ENCODE measurements around the gene PDXDC1. TPM values are rescaled to one million over a fixed set of nuclear protein-coding genes. Genes with fewer than 3 reads are reported as not detected.
A peak's percentile ranks its signal among the peaks of the same experiment; 100 is the strongest.
"Not testable (repeated sequence)": the region's sequence is repeated elsewhere in the genome, so short reads cannot be mapped to it uniquely, and the experiment has no call there.

PDXDC1 gene
- total RNA-seq, 4 donors from 2014 or later, result 35.3 to 91.1 (median 63.0) TPM

DNA sequence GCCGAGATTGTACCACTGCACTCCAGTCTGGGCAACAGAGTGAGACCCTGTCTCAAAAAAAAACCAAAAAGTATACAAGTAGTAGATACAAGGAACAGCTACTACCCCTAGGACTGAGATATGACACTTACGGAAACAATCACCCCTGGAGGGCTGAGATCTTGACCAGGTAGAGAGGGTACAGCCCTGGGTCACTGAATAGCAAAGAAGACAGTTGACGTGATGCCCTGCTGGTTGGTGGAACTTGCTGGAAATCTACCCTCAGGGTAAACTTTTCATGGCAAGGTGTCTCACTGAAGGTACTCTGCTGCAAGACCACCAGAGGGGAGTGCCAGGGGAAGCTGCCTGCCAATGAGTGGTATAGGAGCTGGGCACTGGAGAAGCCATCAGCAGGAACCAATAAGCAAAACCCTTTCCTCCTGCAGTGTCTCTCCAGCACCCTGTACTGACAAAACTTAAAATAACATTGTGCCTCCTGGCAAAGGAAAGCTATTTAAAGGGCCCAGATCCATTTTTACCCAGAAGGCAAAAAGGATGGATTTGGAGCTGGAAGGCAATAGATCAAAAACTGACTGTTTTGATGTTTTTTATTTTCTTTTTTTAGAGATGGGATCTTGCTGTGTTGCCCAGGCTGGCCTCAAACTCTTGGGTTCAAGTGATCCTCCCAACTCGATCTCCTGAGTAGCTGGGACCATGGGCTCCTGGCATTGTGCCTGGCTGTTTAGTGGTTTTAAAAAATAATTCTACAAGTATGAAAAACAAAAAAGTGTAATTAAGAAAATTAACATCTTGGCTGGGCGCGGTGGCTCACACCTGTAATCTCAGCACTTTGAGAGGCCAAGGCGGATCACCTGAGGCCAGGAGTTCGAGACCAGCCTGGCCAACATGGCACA, 11.3 kb upstream of the PDXDC1 start:
- Histone ChIP-seq H3K36me3 (no peaks in the 10 kb centered on the region), H3K4me1 (no peaks in the 10 kb centered on the region), H3K9me3 (no peaks in the 10 kb centered on the region), H3K4me3 (no peak overlapping the region), H3K27me3 (no peaks in the 10 kb centered on the region), H3K27ac (no peak overlapping the region)
- no peak for DNase-seq
- no peak for TF ChIP-seq POLR2A (IDR thresholded peaks at IDR 0.05)
- TF ChIP-seq, protein P1, sequence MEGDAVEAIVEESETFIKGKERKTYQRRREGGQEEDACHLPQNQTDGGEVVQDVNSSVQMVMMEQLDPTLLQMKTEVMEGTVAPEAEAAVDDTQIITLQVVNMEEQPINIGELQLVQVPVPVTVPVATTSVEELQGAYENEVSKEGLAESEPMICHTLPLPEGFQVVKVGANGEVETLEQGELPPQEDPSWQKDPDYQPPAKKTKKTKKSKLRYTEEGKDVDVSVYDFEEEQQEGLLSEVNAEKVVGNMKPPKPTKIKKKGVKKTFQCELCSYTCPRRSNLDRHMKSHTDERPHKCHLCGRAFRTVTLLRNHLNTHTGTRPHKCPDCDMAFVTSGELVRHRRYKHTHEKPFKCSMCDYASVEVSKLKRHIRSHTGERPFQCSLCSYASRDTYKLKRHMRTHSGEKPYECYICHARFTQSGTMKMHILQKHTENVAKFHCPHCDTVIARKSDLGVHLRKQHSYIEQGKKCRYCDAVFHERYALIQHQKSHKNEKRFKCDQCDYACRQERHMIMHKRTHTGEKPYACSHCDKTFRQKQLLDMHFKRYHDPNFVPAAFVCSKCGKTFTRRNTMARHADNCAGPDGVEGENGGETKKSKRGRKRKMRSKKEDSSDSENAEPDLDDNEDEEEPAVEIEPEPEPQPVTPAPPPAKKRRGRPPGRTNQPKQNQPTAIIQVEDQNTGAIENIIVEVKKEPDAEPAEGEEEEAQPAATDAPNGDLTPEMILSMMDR (IDR thresholded peaks at IDR 0.05), result no peak
- intact Hi-C loops (cut with DNase I; ENCODE audit: low total_unique reads), result no loop called here

DNA sequence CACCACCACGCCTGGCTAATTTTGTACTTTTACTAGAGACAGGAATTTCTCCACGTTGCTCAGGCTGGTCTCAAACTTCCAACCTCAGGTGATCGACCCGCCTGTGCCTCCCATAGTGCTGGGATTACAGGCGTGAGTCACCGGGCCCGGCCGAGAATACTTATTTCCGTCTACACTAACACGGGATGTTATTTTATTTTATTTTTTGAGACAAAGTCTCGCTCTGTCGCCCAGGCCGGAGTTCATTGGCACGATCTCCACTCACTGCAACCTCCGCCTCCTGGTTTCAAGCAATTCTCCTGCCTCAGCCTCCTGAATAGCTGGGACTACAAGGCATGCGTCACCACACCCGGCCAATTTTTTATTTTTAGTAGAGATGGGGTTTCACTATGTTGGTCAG, 9.5 kb upstream of the PDXDC1 start:
- no peak for DNase-seq
- TF ChIP-seq, protein P1 (IDR thresholded peaks at IDR 0.05), result no peak
- no peak for TF ChIP-seq POLR2A (IDR thresholded peaks at IDR 0.05)
- H3K4me1 ChIP-seq, result no peaks in the 10 kb centered on the region
- intact Hi-C loops (cut with DNase I; ENCODE audit: low total_unique reads), result no loop called here
- H3K27ac ChIP-seq, result no peak overlapping the region
- H3K9me3 ChIP-seq, result no peaks in the 10 kb centered on the region
- H3K4me3 ChIP-seq, result no peak overlapping the region
- H3K27me3 ChIP-seq, result no peaks in the 10 kb centered on the region
- H3K36me3 ChIP-seq, result no peaks in the 10 kb centered on the region

DNA sequence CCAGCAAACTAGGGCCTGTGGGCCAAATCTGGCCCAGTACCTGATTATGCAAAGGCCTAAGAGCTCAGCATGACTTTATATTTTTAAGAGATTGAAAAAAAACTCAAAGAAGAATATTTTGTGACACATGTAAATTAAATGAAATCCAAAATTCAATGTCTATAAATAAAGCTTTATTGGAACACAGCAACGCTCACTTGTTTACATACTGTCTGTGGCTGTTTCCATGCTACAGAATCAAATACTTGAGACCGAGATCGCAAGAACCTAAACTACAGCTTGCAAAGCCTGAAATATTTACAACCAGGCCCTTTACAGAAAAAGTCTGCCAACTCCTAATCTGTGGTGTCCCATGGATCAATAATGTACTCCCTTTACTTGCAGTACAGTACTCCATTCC, 5.0 kb upstream of the PDXDC1 start:
- intact Hi-C loops (cut with DNase I; ENCODE audit: low total_unique reads); H3K27ac ChIP-seq; H3K27me3 ChIP-seq; H3K4me1 ChIP-seq; DNase-seq; H3K36me3 ChIP-seq; H3K9me3 ChIP-seq; H3K4me3 ChIP-seq: not testable (repeated sequence)

DNA sequence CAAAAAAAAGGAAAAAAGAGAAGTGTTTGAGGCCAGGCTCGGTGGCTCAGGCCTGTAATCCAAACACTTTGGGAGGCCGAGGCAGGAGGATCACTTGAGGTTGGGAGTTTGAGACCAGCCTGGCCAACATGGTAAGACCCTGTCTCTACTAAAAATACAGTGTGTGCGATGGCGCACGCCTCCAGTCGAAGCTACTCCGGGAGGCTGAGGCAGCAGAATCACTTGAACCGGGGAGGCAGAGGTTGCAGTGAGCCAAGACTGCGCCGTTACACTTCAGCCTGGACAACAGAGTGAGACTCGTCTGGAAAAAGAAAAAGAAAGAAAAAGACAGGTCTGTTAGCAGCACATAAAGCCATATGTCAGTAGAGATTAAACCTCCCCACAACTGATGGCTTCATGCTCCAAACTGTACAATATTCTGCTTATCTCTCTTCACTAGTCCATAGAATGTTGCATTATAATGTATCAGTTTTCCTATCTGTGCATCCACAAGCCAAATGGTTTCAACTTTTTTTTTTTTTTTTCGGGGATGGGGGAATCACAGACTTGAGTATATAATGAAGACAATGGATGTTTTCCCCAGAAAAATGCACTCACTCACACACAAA, 3.1 kb upstream of the PDXDC1 start:
- H3K9me3 ChIP-seq; H3K36me3 ChIP-seq; DNase-seq; intact Hi-C loops (cut with DNase I; ENCODE audit: low total_unique reads); H3K27me3 ChIP-seq; H3K4me3 ChIP-seq; H3K4me1 ChIP-seq; H3K27ac ChIP-seq: not testable (repeated sequence)

DNA sequence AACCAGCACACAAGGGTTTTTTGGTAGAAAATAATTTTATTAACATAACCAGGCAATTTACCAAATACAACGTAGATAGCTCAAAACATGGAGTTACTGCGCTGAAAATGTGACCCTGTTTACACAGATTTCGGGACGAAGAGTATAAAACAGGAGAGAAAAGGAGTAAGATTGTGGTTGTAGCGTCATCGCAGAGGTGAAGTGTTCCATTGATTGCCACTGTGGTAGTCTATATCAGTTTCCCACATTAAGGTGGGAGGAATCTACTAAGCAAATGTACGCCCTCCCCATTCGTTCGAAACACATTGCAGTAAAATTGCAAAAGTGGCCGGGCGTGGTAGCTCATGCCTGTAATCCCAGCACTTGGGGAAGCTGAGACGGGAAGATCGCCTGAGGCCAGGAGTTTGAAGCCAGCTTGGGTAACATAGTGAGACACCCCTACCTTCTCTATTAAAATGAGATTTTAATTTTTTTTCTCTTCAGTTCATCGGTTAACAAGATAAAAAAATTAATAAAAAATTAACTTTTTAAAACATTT, 972 bp upstream of the PDXDC1 start:
- H3K9me3 ChIP-seq; H3K27me3 ChIP-seq; intact Hi-C loops (cut with DNase I; ENCODE audit: low total_unique reads); H3K4me1 ChIP-seq; H3K36me3 ChIP-seq; DNase-seq: not testable (repeated sequence)
- Histone ChIP-seq H3K4me3 (peak overlapping the region in 1 of 2 donors; percentile 78), H3K27ac (peak overlapping the region; percentile 88 to 90)

DNA sequence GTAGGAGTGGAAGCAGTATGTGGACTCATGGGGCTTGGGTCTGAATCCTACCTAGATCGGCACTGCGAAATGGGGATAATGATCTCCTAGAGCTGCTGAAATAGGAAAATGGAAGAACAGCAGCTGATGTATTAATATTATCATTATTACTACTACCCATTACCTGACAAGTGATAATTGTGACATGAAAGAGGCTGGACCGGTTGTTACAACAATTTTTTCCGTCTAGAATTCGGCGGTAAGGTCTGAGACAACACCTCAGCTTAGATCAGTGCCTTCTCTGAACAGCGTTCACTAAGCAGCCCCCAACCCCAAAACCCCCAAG, 533 bp upstream of the PDXDC1 start:
- intact Hi-C loops (cut with DNase I; ENCODE audit: low total_unique reads); DNase-seq; H3K27me3 ChIP-seq; H3K36me3 ChIP-seq; H3K9me3 ChIP-seq; H3K4me1 ChIP-seq: not testable (repeated sequence)
- H3K27ac ChIP-seq, result peak overlapping the region; percentile 88 to 90
- peak overlapping the region; percentile 64 to 78 for H3K4me3 ChIP-seq

DNA sequence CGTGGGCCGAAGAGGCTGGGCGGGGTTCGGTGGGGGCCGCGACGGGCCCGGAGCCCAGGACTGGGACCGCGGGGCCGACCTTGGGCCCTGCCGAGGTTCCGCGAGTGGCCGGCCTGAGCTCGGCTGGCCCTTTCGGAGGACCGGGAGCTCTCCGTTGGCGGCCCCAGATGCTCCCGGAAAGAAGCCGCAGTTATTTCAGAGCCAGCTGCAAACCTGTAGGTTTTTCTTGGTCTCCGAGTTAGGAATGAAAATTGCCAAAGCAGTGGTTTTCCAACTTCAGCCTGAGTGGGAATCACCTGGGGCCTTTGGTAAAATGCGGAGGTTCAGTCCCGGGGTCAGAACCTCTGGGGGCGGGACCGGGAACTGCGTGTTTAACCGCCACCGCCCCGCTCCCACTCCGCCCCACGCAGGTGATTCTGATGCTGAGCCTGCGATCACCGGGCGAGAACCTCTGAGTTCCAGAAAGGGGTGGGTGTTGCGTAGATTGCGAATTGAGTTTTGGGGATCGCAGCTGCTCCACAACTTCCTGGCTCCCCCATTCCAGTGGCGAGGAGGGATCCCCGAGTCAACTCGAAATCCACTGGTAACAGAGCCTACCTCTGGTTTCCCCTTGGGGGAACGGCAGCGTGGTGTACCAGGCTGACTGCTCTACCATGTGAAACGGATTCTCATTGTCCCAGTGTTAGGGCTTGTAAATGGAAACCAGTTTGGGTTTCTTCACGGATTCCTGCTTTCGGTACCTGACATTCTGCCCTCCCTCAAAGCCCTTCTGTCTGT, 780 bp downstream of the PDXDC1 start:
- intact Hi-C loops (cut with DNase I; ENCODE audit: low total_unique reads); H3K27me3 ChIP-seq; H3K4me1 ChIP-seq; H3K36me3 ChIP-seq; H3K9me3 ChIP-seq: not testable (repeated sequence)
- TF ChIP-seq, protein P1 (IDR thresholded peaks at IDR 0.05), result peak in 1 of 4 experiments; percentile 1
- H3K4me3 ChIP-seq, result peak overlapping the region; percentile 64 to 78
- peak in 1 of 2 donors; percentile 54 for DNase-seq
- peak overlapping the region; percentile 88 to 90 for H3K27ac ChIP-seq

DNA sequence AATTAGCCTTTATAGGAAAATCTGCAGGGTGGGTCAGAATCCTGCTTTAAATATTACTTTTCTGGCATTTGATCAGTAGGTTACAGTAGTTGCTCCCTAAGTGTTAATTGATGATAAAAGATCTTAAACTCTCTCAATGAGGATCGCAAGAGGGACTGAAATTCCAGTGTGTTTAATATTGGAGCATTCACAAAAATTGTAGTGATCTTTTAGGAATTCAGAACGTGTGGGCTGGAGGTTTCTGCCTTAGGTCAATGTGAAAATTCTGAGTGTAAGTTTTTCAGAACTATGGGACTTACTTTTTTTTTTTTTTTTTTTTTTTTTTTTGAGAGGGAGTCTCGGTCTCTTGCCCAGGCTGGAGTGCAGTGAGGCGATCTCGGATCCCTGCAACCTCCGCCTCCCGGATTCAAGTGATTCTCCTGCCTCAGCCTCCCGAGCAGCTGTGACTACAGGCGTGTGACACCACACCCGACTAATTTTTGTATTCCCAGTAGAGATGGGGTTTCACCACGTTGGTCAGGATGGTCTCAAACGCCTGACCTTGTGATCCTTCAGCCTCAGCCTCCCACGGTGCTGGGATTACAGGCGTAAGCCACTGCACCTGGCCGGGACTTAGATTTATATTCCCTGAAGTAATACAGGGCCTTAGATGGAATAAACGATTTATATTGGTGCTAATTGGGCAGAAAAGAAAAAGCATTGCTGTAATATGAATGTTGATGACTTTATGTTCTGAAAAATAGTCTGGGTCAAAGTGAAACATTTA, 2.3 kb downstream of the PDXDC1 start:
- intact Hi-C loops (cut with DNase I; ENCODE audit: low total_unique reads); H3K4me1 ChIP-seq; H3K27me3 ChIP-seq; H3K36me3 ChIP-seq; H3K9me3 ChIP-seq; DNase-seq; H3K4me3 ChIP-seq; H3K27ac ChIP-seq: not testable (repeated sequence)

DNA sequence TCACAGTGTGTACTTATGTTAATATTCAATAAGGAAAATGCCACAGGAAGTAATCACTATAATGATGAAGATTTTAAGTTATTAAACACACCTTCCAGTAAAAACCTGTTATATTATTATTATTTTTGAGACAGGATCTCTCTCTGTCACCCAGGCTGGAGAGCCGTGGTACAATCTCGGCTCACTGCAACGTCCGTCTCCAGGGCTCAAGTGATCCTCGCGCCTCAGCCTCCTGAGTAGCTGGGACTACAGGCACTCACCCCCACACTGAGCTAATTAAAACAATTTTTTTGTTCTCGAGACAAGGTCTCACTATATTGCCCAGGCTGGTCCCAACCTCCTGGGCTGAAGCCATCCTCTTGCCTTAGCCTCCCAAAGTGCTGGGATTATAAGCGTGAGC, 3.5 kb downstream of the PDXDC1 start:
- H3K27me3 ChIP-seq; H3K4me1 ChIP-seq; H3K36me3 ChIP-seq; H3K9me3 ChIP-seq; intact Hi-C loops (cut with DNase I; ENCODE audit: low total_unique reads); DNase-seq; H3K4me3 ChIP-seq; H3K27ac ChIP-seq: not testable (repeated sequence)

Data from uterus (tissue), 4 donors.